Testis (tissue), 3 donors: ENCODE results near the gene NUB1. TPM values are rescaled to one million over a fixed set of nuclear protein-coding genes. Genes with fewer than 3 reads are reported as not detected.
A peak's percentile ranks its signal among the peaks of the same experiment; 100 is the strongest.

Experiments
- DNase-seq: peaks from one replicate; pipeline ENCODE4 v3.0.0-alpha.2; 2019
- H3K27ac ChIP-seq, 2 donors: fragments of 200-600 bp; sonication (generic); one replicate each; pipeline ENCODE4 v1.5.1; 2019
- H3K27me3 ChIP-seq: fragments of 200-600 bp; sonication (generic); one replicate; pipeline ENCODE4 v1.5.1; 2019
- H3K36me3 ChIP-seq: fragments of 200-600 bp; sonication (generic); one replicate; pipeline ENCODE4 v1.5.1; 2017; ENCODE audit warnings: low read depth; ENCODE audit errors: missing control alignments
- H3K4me1 ChIP-seq: fragments of 200-600 bp; sonication (generic); one replicate; pipeline ENCODE4 v1.5.1; 2019
- H3K4me3 ChIP-seq, 2 donors: fragments of 200-600 bp; sonication (generic); one replicate each; pipeline ENCODE4 v1.5.1; 2017 to 2019
- H3K9me3 ChIP-seq: fragments of 200-600 bp; sonication (generic); one replicate; pipeline ENCODE4 v1.5.1; 2017
- CTCF ChIP-seq, 3 experiments: fragments of 450-650 bp in 2 of 3; fragments of 200-600 bp in 1 of 3; sonication (generic) in 1 of 3; IDR thresholded peaks; one replicate each; pipeline ENCODE4 v1.5.1; 2016 to 2019; ENCODE audit warnings: antibody characterized with exemption in 3 of 3, mild to moderate bottlenecking in 2 of 3, moderate library complexity in 1 of 3
- POLR2A ChIP-seq: fragments of 450-650 bp; IDR thresholded peaks from one replicate; pipeline ENCODE4 v1.6.1; 2017; ENCODE audit warnings: antibody characterized with exemption, mild to moderate bottlenecking, moderate library complexity
- WGBS, 2 donors: methylation state at CpG; one replicate each; pipeline ENCODE4 v1.1.5; 2018; 5-methylcytosine and 5-hydroxymethylcytosine counted together
- intact Hi-C: fragments of 100-400 bp; cut with DNase I; formaldehyde crosslinking; loops from one replicate; pipeline ENCODE4 v1.15.1; 2023; ENCODE audit warnings: low total_unique reads
- polyA plus RNA-seq: library from polyadenylated mRNA; stranded (reverse); fragments of 350-450 nt; fragmentation: Illumina TruSeq; extraction: RNeasy Lipid Tissue Mini Kit (QIAGEN cat#74804); gene quantifications from one replicate; pipeline ENCODE4 v1.2.3, GENCODE V29; 2014; ENCODE audit warnings: low read depth, low replicate concordance; ENCODE audit not compliant: insufficient read depth
- total RNA-seq, 2 donors: library from RNA; depleted of rRNA; stranded (reverse); fragments of >200 nt; gene quantifications; one replicate each; pipeline ENCODE4 v1.2.3, GENCODE V29; 2016

The NUB1 gene
- total and polyA plus RNA-seq, 3 donors from 2014 or later = 57.9 to 140 (median 59.6) TPM

DNA sequence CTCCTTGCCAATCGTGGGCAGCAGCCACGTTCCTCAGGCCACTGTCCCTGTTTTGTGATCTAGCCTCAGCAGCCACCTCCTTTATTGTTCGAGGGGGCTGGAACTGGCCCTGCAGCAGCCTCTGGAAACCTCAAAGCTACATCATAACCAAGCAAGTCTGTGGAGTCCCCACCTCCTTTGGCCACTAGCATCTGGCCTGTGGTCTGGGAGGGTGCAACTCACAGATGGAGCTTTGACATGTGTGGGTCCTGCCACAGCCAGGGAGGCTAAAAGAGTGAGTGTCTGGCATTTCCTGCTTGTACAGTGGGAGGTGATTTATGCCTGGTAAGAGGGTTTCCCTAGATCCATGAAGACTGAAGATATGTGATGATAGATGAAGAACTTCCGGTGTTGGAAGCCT, 32.3 kb upstream of the NUB1 start:
- Histone ChIP-seq H3K27me3 (no peaks in the 10 kb centered on the region), H3K4me1 (no peaks in the 10 kb centered on the region), H3K36me3 (no peaks in the 10 kb centered on the region), H3K4me3 (no peak overlapping the region), H3K27ac (no peak overlapping the region), H3K9me3 (no peaks in the 10 kb centered on the region)
- no peak for TF ChIP-seq CTCF (IDR thresholded peaks at IDR 0.05)
- no peak for TF ChIP-seq POLR2A
- 43 to 56% methylated on average over 4 of the region's 4 CpGs for WGBS, 2 donors
- intact Hi-C loops = no loop called here
- no peak for DNase-seq

DNA sequence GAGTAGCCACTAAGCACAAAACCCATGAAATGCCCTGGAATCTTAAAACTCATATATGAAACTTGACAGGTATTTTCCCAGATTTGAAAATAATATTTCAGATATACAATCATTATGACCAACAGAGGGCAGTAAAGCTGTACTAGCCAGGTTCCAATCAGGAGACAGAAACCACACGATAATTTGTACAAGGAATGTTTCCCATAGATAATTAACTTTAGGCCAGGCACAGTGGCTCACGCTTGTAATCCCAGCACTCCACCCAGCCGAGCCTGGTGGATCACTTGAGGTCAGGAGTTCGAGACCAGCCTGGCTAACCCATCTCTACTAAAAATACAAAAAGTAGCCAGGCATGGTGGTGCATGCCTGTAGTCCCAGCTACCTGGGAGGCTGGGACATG, 31.0 kb upstream of the NUB1 start:
- Histone ChIP-seq H3K4me1 (no peaks in the 10 kb centered on the region), H3K27ac (peak overlapping the region in 1 of 2 donors; percentile 33), H3K36me3 (no peaks in the 10 kb centered on the region), H3K27me3 (no peaks in the 10 kb centered on the region), H3K4me3 (no peak overlapping the region), H3K9me3 (no peaks in the 10 kb centered on the region)
- TF ChIP-seq POLR2A (no peak), CTCF (IDR thresholded peaks at IDR 0.05) (peak in 2 of 3 experiments; percentile 35 to 44)
- no peak for DNase-seq
- WGBS, 2 donors = 40 to 44% methylated on average over 4 of the region's 4 CpGs
- intact Hi-C loops = no loop called here

DNA sequence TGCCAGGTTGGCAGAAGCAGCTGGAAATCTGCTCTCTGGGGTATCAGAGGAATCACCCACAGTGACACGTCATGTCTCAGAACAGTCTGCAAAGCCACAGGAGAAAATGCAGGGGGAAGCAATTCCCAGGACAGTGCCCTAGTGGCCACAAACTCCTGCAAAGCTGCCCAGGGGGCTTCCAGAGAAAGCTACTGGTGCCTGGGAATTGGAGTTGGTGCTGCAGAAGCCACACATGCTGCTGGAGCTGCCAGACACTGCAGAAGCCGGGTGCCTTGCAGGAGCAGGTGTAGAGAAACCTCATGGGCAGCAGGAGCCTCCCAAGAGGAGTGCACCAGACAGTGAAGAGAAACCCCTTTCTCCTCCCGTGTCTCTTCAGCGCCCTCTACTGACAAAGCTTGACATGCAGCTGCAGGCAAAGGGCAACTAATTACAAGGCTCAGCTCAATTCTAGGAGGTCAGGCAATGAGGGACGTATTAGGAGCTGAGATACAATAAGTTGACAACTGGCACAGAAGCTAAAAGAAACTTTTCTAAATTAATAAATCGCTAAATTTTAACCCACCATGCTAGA, 30.2 kb upstream of the NUB1 start:
- Histone ChIP-seq H3K36me3 (no peaks in the 10 kb centered on the region), H3K27ac (no peak overlapping the region), H3K27me3 (no peaks in the 10 kb centered on the region), H3K9me3 (no peaks in the 10 kb centered on the region), H3K4me1 (no peaks in the 10 kb centered on the region), H3K4me3 (no peak overlapping the region)
- whole genome bisulfite sequencing, 2 donors = 47 to 50% methylated on average over 6 of the region's 6 CpGs
- no peak for TF ChIP-seq POLR2A
- peak in 1 of 3 experiments; percentile 38 for TF ChIP-seq CTCF (IDR thresholded peaks at IDR 0.05)
- intact Hi-C loops = no loop called here
- peak; percentile 68 for DNase-seq

GRCh38 chr7:151312356-151312755, 29.3 kb upstream of the NUB1 start:
- intact Hi-C loops = no loop called here
- Histone ChIP-seq H3K4me3 (no peak overlapping the region), H3K27me3 (no peaks in the 10 kb centered on the region), H3K27ac (no peak overlapping the region), H3K4me1 (no peaks in the 10 kb centered on the region), H3K36me3 (no peaks in the 10 kb centered on the region), H3K9me3 (no peaks in the 10 kb centered on the region)
- DNase-seq = no peak
- 63 to 72% methylated on average over 6 of the region's 6 CpGs for WGBS, 2 donors
- TF ChIP-seq POLR2A (no peak), CTCF (IDR thresholded peaks at IDR 0.05) (no peak)
